Measurements from ENCODE around the gene TEX28.

GRCh38 chrX:154333116-154333515, 38.2 kb upstream of the TEX28 start:
- TF ChIP-seq KDM5A (IDR thresholded peaks at IDR 0.05) (no peak), E2F6 (IDR thresholded peaks at IDR 0.05; ENCODE audit: borderline replicate concordance, low read depth) (no peak)
